Pancreas (tissue), 10 donors: Measurements from ENCODE around the gene ERCC6. TPM values are rescaled to one million over a fixed set of nuclear protein-coding genes. Genes with fewer than 3 reads are reported as not detected.

ENCODE experiments used
- ATAC-seq, 4 donors: fragments of 200-7000 bp; cut with Tn5 transposase; one replicate each; pipeline versions ENCODE4 v1.8.0 to v1.9.1; 2020; ENCODE audit warnings: mild to moderate bottlenecking in 4 of 4, moderate library complexity in 4 of 4
- DNase-seq, 6 donors: peaks; one replicate each; pipeline ENCODE4 v3.0.0-alpha.2; 2020
- FAIRE-seq: peaks from 2 replicates; lab custom pipeline; 2012; peaks lifted over from hg19 to GRCh38; lab: Jason Lieb, UNC
- H3K27ac ChIP-seq, 4 donors: fragments of 200-600 bp; sonication (generic); 1 replicate in 3 of 4; 2 replicates in 1 of 4; pipeline versions ENCODE4 v1.5.0 to v1.8.0; 2020
- H3K27me3 ChIP-seq, 4 donors: fragments of 200-600 bp; one replicate each; pipeline ENCODE4 v1.8.0; 2021
- H3K36me3 ChIP-seq, 3 donors: fragments of 200-600 bp; sonication (generic) in 1 of 3; one replicate each; pipeline versions ENCODE4 v1.5.0 to v1.8.0; 2020 to 2021
- H3K4me1 ChIP-seq, 3 donors: fragments of 200-600 bp; one replicate each; pipeline ENCODE4 v1.8.0; 2021
- H3K4me3 ChIP-seq, 4 donors: fragments of 200-600 bp; sonication (generic) in 2 of 4; one replicate each; pipeline versions ENCODE4 v1.5.0 to v1.8.0; 2020 to 2021
- H3K9me3 ChIP-seq, 4 donors: fragments of 200-600 bp; one replicate each; pipeline ENCODE4 v1.8.0; 2021
- CTCF ChIP-seq, 4 donors: fragments of 200-600 bp; sonication (generic) in 3 of 4; IDR thresholded peaks; one replicate each; pipeline versions ENCODE4 v1.5.0 to v1.8.0; 2021; ENCODE audit warnings: antibody characterized with exemption in 4 of 4
- WGBS, 2 donors: extraction: QIAGEN DNeasy Blood & Tissue Kit; methylation state at CpG; one replicate each; pipeline ENCODE4 v1.1.7; 2013; 5-methylcytosine and 5-hydroxymethylcytosine counted together
- intact Hi-C, 3 donors: fragments of 100-400 bp; cut with DNase I; formaldehyde crosslinking; loops; one replicate each; pipeline versions ENCODE4 v1.11.1 to v1.14.2; 2022
- polyA plus RNA-seq, 2 donors: library from polyadenylated mRNA; stranded (reverse); fragments of 200-250 nt; gene quantifications; one replicate each; pipeline ENCODE4 v1.2.3, GENCODE V29; 2013
- total RNA-seq, 6 donors: library from RNA; stranded (reverse); fragmentation: NEBNext Ultra II Directional in 4 of 6; extraction: Animal tissue kit (Norgen Biotek cat#: 25700) in 4 of 6; gene quantifications; one replicate each; pipeline versions ENCODE4 v1.2.1 to v1.2.4, GENCODE V29; 2021 to 2023
- donor health status: healthy with polysubstance abuse.
- donor health status: DM: no; HTN: no; CAD: no; lungs with moderate emphysema.
- donor health status: DM: no; HTN: no; CAD: no.
- donor health status: control.
- donor health status: control.
- donor health status: Bipolar disorder and iron deficiency.
- donor health status: DM: yes; HTN: yes; CAD: no.
- donor health status: DM: no; HTN: no; CAD: no.
- donor health status: DM: no; HTN: no; CAD: no.
- donor health status: DM: yes; HTN: yes; CAD: no.

The ERCC6 gene
- total and polyA plus RNA-seq, 8 donors = 3.8 to 20.0 (median 15.3) TPM

- TF ChIP-seq CTCF (IDR thresholded peaks at IDR 0.05) = no peak
- no peaks in the 10 kb centered on the region for H3K36me3 ChIP-seq
- peaks cover 0 to 9% (median 4%) of the 10 kb centered on the region in 3 donors for H3K4me1 ChIP-seq
- no peak overlapping the region for H3K4me3 ChIP-seq
- no peak for DNase-seq
- no peaks in the 10 kb centered on the region for H3K27me3 ChIP-seq
- no peak for ATAC-seq
- no peak for FAIRE-seq
- WGBS, 2 donors = 93 to 95% methylated on average over 6 of the region's 6 CpGs
- no peak overlapping the region for H3K27ac ChIP-seq
- intact Hi-C loops = no loop called here
- H3K9me3 ChIP-seq = no peaks in the 10 kb centered on the region
These were observed 54.3 kb downstream of the ERCC6 start for GRCh38 chr10:49484486-49485235.

- DNase-seq (no peak), ATAC-seq (no peak), FAIRE-seq (no peak)
- H3K4me1 ChIP-seq = no peaks in the 10 kb centered on the region
- H3K27me3 ChIP-seq = no peaks in the 10 kb centered on the region
- intact Hi-C loops = no loop called here
- H3K36me3 ChIP-seq = peaks cover 4 to 21% (median 18%) of the 10 kb centered on the region in 3 donors
- no peak for TF ChIP-seq CTCF (IDR thresholded peaks at IDR 0.05)
- no peaks in the 10 kb centered on the region for H3K9me3 ChIP-seq
- H3K27ac ChIP-seq = no peak overlapping the region
- 92 to 96% methylated on average over 3 of the region's 3 CpGs for WGBS, 2 donors
- H3K4me3 ChIP-seq = no peak overlapping the region
These were observed 60.1 kb downstream of the ERCC6 start for GRCh38 chr10:49478819-49479218.

GRCh38 chr10:49474901-49475300 is 64.0 kb downstream of the ERCC6 start:
- H3K36me3 ChIP-seq = peaks cover 4 to 50% (median 23%) of the 10 kb centered on the region in 3 donors
- 63 to 77% methylated on average over 3 of the region's 3 CpGs for WGBS, 2 donors
- DNase-seq = no peak
- ATAC-seq = no peak
- no peak overlapping the region for H3K27ac ChIP-seq
- H3K4me3 ChIP-seq = no peak overlapping the region
- intact Hi-C loops = no loop called here
- no peaks in the 10 kb centered on the region for H3K9me3 ChIP-seq
- no peaks in the 10 kb centered on the region for H3K27me3 ChIP-seq
- no peak for TF ChIP-seq CTCF (IDR thresholded peaks at IDR 0.05)
- H3K4me1 ChIP-seq = no peaks in the 10 kb centered on the region
- no peak for FAIRE-seq

- no peak for TF ChIP-seq CTCF (IDR thresholded peaks at IDR 0.05)
- H3K9me3 ChIP-seq = no peaks in the 10 kb centered on the region
- H3K36me3 ChIP-seq = peaks cover 4 to 47% (median 14%) of the 10 kb centered on the region in 3 donors
- intact Hi-C loops = no loop called here
- no peak for FAIRE-seq
- no peaks in the 10 kb centered on the region for H3K27me3 ChIP-seq
- H3K4me3 ChIP-seq = no peak overlapping the region
- WGBS, 2 donors = 63 to 78% methylated on average over 3 of the region's 3 CpGs
- ATAC-seq = no peak
- H3K27ac ChIP-seq = no peak overlapping the region
- H3K4me1 ChIP-seq = no peaks in the 10 kb centered on the region
- DNase-seq = no peak
These were observed 67.4 kb downstream of the ERCC6 start for GRCh38 chr10:49471532-49471931.

GRCh38 chr10:49465736-49466135 is 73.2 kb downstream of the ERCC6 start:
- no peak for TF ChIP-seq CTCF (IDR thresholded peaks at IDR 0.05)
- FAIRE-seq = no peak

More at GRCh38 chr10:49465736-49466135, 73.2 kb downstream of the ERCC6 start:
- Histone ChIP-seq H3K27ac (no peak overlapping the region), H3K36me3 (peaks cover 0 to 28% (median 10%) of the 10 kb centered on the region in 3 donors), H3K9me3 (no peaks in the 10 kb centered on the region), H3K4me3 (no peak overlapping the region), H3K27me3 (no peaks in the 10 kb centered on the region), H3K4me1 (no peaks in the 10 kb centered on the region)
- DNase-seq (no peak), ATAC-seq (no peak)
- intact Hi-C loops = no loop called here
